Loucy (cell line): ENCODE results near the gene POU2F3.

Source experiments
- H2AFZ ChIP-seq: fragments of 200-600 bp; sonication (generic); 2 replicates; pipeline ENCODE4 v1.6.0; 2016; ENCODE audit warnings: antibody characterized with exemption, mild to moderate bottlenecking, low read length, moderate library complexity
- H3F3A ChIP-seq: fragments of 200-600 bp; 2 replicates; pipeline ENCODE4 v1.6.0; 2016; ENCODE audit warnings: antibody characterized with exemption, low read depth, mild to moderate bottlenecking
- H3K27me3 ChIP-seq: fragments of 200-600 bp; sonication (generic); 2 replicates; pipeline ENCODE4 v1.6.1; 2014; ENCODE audit warnings: low read length, mild to moderate bottlenecking; ENCODE audit not compliant: insufficient read depth, poor library complexity, severe bottlenecking
- H3K36me3 ChIP-seq: fragments of 200-600 bp; sonication (generic); 2 replicates; pipeline ENCODE4 v1.6.1; 2016; ENCODE audit warnings: low read length; ENCODE audit not compliant: insufficient read depth
- H3K4me1 ChIP-seq: fragments of 200-600 bp; sonication (generic); 2 replicates; pipeline ENCODE4 v1.5.1; 2014; ENCODE audit warnings: low read length, mild to moderate bottlenecking; ENCODE audit not compliant: insufficient read depth, poor library complexity, severe bottlenecking
- H3K4me2 ChIP-seq: fragments of 200-600 bp; sonication (generic); 2 replicates; pipeline ENCODE4 v1.6.0; 2014; ENCODE audit warnings: antibody characterized with exemption, low read length, low read depth, mild to moderate bottlenecking; ENCODE audit not compliant: poor library complexity, severe bottlenecking
- H3K4me3 ChIP-seq: fragments of 200-600 bp; sonication (generic); 2 replicates; pipeline ENCODE4 v1.5.1; 2014; ENCODE audit warnings: low read length, mild to moderate bottlenecking, mixed read lengths; ENCODE audit not compliant: poor library complexity, severe bottlenecking
- H3K79me2 ChIP-seq: fragments of 200-600 bp; sonication (generic); 2 replicates; pipeline ENCODE4 v1.6.1; 2014; ENCODE audit warnings: low read length; ENCODE audit not compliant: insufficient read depth
- H3K9ac ChIP-seq: fragments of 200-600 bp; sonication (generic); 2 replicates; pipeline ENCODE4 v1.6.0; 2014; ENCODE audit warnings: mild to moderate bottlenecking, low read depth, low read length, moderate library complexity; ENCODE audit not compliant: poor library complexity, severe bottlenecking
- H3K9me2 ChIP-seq: fragments of 200-600 bp; sonication (generic); replicated peaks from 2 replicates; pipeline ENCODE4 v1.6.1; 2016; ENCODE audit warnings: low read depth, low read length, mixed read lengths
- H3K9me3 ChIP-seq: fragments of 200-600 bp; sonication (generic); 2 replicates; pipeline ENCODE4 v1.6.1; 2014; ENCODE audit warnings: mild to moderate bottlenecking, antibody characterized with exemption, low read length, low read depth; ENCODE audit not compliant: insufficient read depth
- H4K20me1 ChIP-seq: fragments of 200-600 bp; sonication (generic); 2 replicates; pipeline ENCODE4 v1.6.0; 2014; ENCODE audit warnings: antibody characterized with exemption, low read length, mild to moderate bottlenecking; ENCODE audit not compliant: insufficient read depth, poor library complexity, severe bottlenecking
- CTCF ChIP-seq: fragments of 200-600 bp; sonication (generic); conservative IDR thresholded peaks from 2 replicates; pipeline ENCODE4 v1.5.1; 2014; ENCODE audit warnings: mild to moderate bottlenecking, antibody characterized with exemption, low read length
- EZH2phosphoT487 ChIP-seq: fragments of 200-600 bp; IDR thresholded peaks from 2 replicates; pipeline ENCODE4 v1.6.1; 2018; ENCODE audit warnings: antibody characterized with exemption, mild to moderate bottlenecking, moderate library complexity, borderline replicate concordance

The POU2F3 gene

GRCh38 chr11:120294096-120294495 is 54.2 kb downstream of the POU2F3 start:
- H3K79me2 ChIP-seq: no peaks in the 10 kb centered on the region
- no peaks in the 10 kb centered on the region for H3K9me3 ChIP-seq
- no peak overlapping the region for H2AFZ ChIP-seq
- TF ChIP-seq CTCF: no peak
- no peak for TF ChIP-seq EZH2phosphoT487
- H3K4me3 ChIP-seq: no peak overlapping the region
- peaks cover 3% of the 10 kb centered on the region for H3K4me1 ChIP-seq
- H3K4me2 ChIP-seq: no peak overlapping the region
- no peaks in the 10 kb centered on the region for H3F3A ChIP-seq
- H4K20me1 ChIP-seq: no peaks in the 10 kb centered on the region
- H3K27me3 ChIP-seq: peaks cover 6% of the 10 kb centered on the region
- H3K36me3 ChIP-seq: no peaks in the 10 kb centered on the region
- H3K9ac ChIP-seq: no peak overlapping the region
- H3K9me2 ChIP-seq: no peaks in the 10 kb centered on the region

- Histone ChIP-seq H3K27me3 (peaks cover 6% of the 10 kb centered on the region), H3F3A (no peaks in the 10 kb centered on the region), H3K4me1 (peaks cover 3% of the 10 kb centered on the region), H3K36me3 (no peaks in the 10 kb centered on the region), H3K4me2 (no peak overlapping the region), H3K9me3 (no peaks in the 10 kb centered on the region), H3K9me2 (no peaks in the 10 kb centered on the region), H2AFZ (no peak overlapping the region), H4K20me1 (no peaks in the 10 kb centered on the region), H3K4me3 (no peak overlapping the region), H3K9ac (no peak overlapping the region), H3K79me2 (no peaks in the 10 kb centered on the region)
- no peak for TF ChIP-seq EZH2phosphoT487
- TF ChIP-seq CTCF: no peak
Observed at GRCh38 chr11:120295099-120295498, 55.2 kb downstream of the POU2F3 start.

- Histone ChIP-seq H3K79me2 (no peaks in the 10 kb centered on the region), H3K9me3 (no peaks in the 10 kb centered on the region), H4K20me1 (no peaks in the 10 kb centered on the region), H3F3A (no peaks in the 10 kb centered on the region), H3K27me3 (peaks cover 6% of the 10 kb centered on the region), H3K9me2 (no peaks in the 10 kb centered on the region), H3K9ac (no peak overlapping the region), H3K4me3 (no peak overlapping the region), H2AFZ (no peak overlapping the region), H3K4me2 (no peak overlapping the region), H3K36me3 (no peaks in the 10 kb centered on the region), H3K4me1 (peaks cover 3% of the 10 kb centered on the region)
- TF ChIP-seq EZH2phosphoT487 (no peak), CTCF (no peak)
Observed at GRCh38 chr11:120296554-120296953, 56.6 kb downstream of the POU2F3 start.
